Trophoblast cell (in vitro differentiated cells and primary cell): Measurements from ENCODE around the gene EXD3.
A peak's percentile ranks its signal among the peaks of the same experiment; 100 is the strongest.

Experiments
- DNase-seq, 2 donors: peaks; one replicate each; pipeline ENCODE4 v3.0.0-alpha.2; 2016
- H2AFZ ChIP-seq: 2 replicates; pipeline ENCODE4 v1.6.1; 2013; ENCODE audit warnings: low read length, moderate library complexity, mild to moderate bottlenecking; ENCODE audit not compliant: insufficient read depth, poor library complexity
- H2AK5ac ChIP-seq: 2 replicates; pipeline ENCODE4 v1.6.1; 2013; ENCODE audit warnings: mild to moderate bottlenecking, low read length
- H2BK120ac ChIP-seq: 2 replicates; pipeline ENCODE4 v1.6.1; 2013; ENCODE audit warnings: low read length, mild to moderate bottlenecking, moderate library complexity; ENCODE audit not compliant: insufficient read depth, poor library complexity
- H2BK12ac ChIP-seq: 2 replicates; pipeline ENCODE4 v1.6.1; 2013; ENCODE audit warnings: mild to moderate bottlenecking, low read length, moderate library complexity
- H2BK5ac ChIP-seq: 2 replicates; pipeline ENCODE4 v1.6.1; 2013; ENCODE audit warnings: low read length, low read depth, moderate library complexity, mild to moderate bottlenecking; ENCODE audit not compliant: poor library complexity
- H3K14ac ChIP-seq: 2 replicates; pipeline ENCODE4 v1.6.1; 2013; ENCODE audit warnings: mild to moderate bottlenecking, low read length
- H3K18ac ChIP-seq: 2 replicates; pipeline ENCODE4 v1.6.1; 2013; ENCODE audit warnings: mild to moderate bottlenecking, low read length
- H3K23ac ChIP-seq: 2 replicates; pipeline ENCODE4 v1.6.1; 2013; ENCODE audit warnings: low read length
- H3K27ac ChIP-seq: 2 replicates; pipeline ENCODE4 v1.5.1; 2013; ENCODE audit warnings: low read depth, mild to moderate bottlenecking, inconsistent platforms, low read length, moderate library complexity
- H3K27me3 ChIP-seq: 2 replicates; pipeline ENCODE4 v1.6.1; 2013; ENCODE audit warnings: inconsistent platforms, mild to moderate bottlenecking, low read length, moderate library complexity; ENCODE audit not compliant: insufficient read depth
- H3K36me3 ChIP-seq, 2 experiments: 1 replicate in 1 of 2; 2 replicates in 1 of 2; pipeline ENCODE4 v1.6.1; 2013; ENCODE audit warnings: low read length in 2 of 2, mild to moderate bottlenecking in 2 of 2, moderate library complexity in 1 of 2; ENCODE audit not compliant: insufficient read depth in 2 of 2, control insufficient read depth in 1 of 2
- H3K4ac ChIP-seq: 2 replicates; pipeline ENCODE4 v1.6.1; 2013; ENCODE audit warnings: low read depth, mild to moderate bottlenecking, low read length, moderate library complexity
- H3K4me1 ChIP-seq, 2 experiments: 1 replicate in 1 of 2; 2 replicates in 1 of 2; pipeline ENCODE4 v1.6.1; 2013; ENCODE audit warnings: low read length in 2 of 2, mild to moderate bottlenecking in 2 of 2, moderate library complexity in 1 of 2; ENCODE audit not compliant: insufficient read depth in 2 of 2, control insufficient read depth in 1 of 2
- H3K4me2 ChIP-seq: 2 replicates; pipeline ENCODE4 v1.6.1; 2013; ENCODE audit warnings: inconsistent platforms, mild to moderate bottlenecking, low read length, moderate library complexity
- H3K4me3 ChIP-seq: 2 replicates; pipeline ENCODE4 v1.5.1; 2013; ENCODE audit warnings: mild to moderate bottlenecking, low read depth, low read length, inconsistent platforms
- H3K79me1 ChIP-seq: one replicate; pipeline ENCODE4 v1.6.1; 2013; ENCODE audit warnings: low read length
- H3K79me2 ChIP-seq: 2 replicates; pipeline ENCODE4 v1.6.1; 2013; ENCODE audit warnings: low read length, mild to moderate bottlenecking; ENCODE audit not compliant: control insufficient read depth, insufficient read depth, poor library complexity
- H3K9ac ChIP-seq: 2 replicates; pipeline ENCODE4 v1.6.1; 2013; ENCODE audit warnings: mild to moderate bottlenecking, low read length
- H3K9me3 ChIP-seq: 2 replicates; pipeline ENCODE4 v1.6.1; 2013; ENCODE audit warnings: low read depth, mild to moderate bottlenecking, control low read depth, inconsistent platforms, low read length; ENCODE audit not compliant: insufficient read depth
- H4K12ac ChIP-seq: 2 replicates; pipeline ENCODE4 v1.6.1; 2013; ENCODE audit warnings: low read depth, mild to moderate bottlenecking, low read length, moderate library complexity
- H4K8ac ChIP-seq: 2 replicates; pipeline ENCODE4 v1.6.1; 2013; ENCODE audit warnings: low read depth, mild to moderate bottlenecking, low read length, moderate library complexity
- H4K91ac ChIP-seq: one replicate; pipeline ENCODE4 v1.6.1; 2013; ENCODE audit warnings: low read depth, mild to moderate bottlenecking, low read length, moderate library complexity
- WGBS: extraction: QIAGEN DNeasy Blood & Tissue Kit; methylation state at CpG from one replicate; pipeline ENCODE4 v1.1.7; 2013; ENCODE audit warnings: missing lambda C conversion rate; ENCODE audit not compliant: insufficient read length, insufficient coverage; ENCODE audit errors: extremely low coverage; 5-methylcytosine and 5-hydroxymethylcytosine counted together

Gene EXD3

DNA sequence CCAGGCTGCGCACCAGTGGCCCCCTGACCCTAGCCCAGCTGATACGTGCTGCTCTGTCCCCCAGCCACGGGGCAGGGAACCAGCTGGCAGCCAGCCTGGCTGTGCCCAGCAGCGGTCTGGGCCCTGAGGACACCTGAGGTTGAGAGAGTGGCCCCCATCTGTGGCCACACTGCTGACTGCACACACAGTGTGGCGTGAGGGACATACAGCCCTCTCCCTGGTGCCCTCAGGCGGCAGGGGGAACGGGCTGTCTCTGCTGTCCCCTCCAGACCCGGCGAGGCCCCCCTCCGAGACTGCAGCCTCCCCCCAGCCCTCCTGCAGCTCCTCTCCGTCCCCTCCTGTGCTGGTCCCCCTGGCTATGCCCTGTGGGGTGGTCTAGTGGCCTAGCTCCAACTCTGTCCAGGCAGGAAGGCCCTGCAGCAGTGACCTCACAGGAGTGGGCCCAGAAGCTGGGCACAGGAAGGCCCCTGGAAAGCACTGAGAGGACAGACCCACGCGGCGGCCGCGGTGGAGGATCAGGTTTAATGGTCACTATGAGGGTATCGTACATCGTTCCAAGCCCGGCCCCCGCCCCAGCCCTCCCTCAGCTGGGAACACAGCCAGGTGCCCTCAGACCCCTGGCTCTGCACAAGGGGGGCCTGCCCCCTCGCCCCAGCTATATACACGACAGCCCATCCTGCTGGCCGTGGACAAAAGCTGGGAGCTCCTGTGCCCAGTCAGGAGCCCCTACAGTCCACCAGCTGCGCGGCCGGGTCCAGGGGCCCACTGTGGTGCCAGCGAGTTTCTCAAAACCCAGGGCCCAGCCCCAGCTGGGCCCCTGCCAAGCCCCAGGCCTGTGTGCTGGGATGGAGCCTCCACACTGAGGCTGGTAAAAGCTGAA lies 25.0 kb upstream of the EXD3 start:
- H3K27me3 ChIP-seq: no peaks in the 10 kb centered on the region
- no peak overlapping the region for H3K14ac ChIP-seq
- no peak overlapping the region for H2BK120ac ChIP-seq
- no peak overlapping the region for H2BK12ac ChIP-seq
- no CpG with 5 or more reads among the region's 27 CpGs for WGBS
- no peaks in the 10 kb centered on the region for H3K79me2 ChIP-seq
- H3K27ac ChIP-seq: no peak overlapping the region
- no peak overlapping the region for H2BK5ac ChIP-seq
- DNase-seq: no peak
- no peak overlapping the region for H3K9ac ChIP-seq
- H3K4me1 ChIP-seq: no peaks in the 10 kb centered on the region
- H3K4me3 ChIP-seq: no peak overlapping the region
- H3K4ac ChIP-seq: no peak overlapping the region
- H4K8ac ChIP-seq: no peak overlapping the region
- H3K18ac ChIP-seq: no peak overlapping the region
- H4K12ac ChIP-seq: no peak overlapping the region
- no peak overlapping the region for H3K4me2 ChIP-seq
- no peak overlapping the region for H3K23ac ChIP-seq
- H3K36me3 ChIP-seq: peaks cover 13 to 17% of the 10 kb centered on the region in 2 experiments
- no peak overlapping the region for H4K91ac ChIP-seq
- H2AFZ ChIP-seq: no peak overlapping the region
- no peak overlapping the region for H2AK5ac ChIP-seq
- peaks cover 6% of the 10 kb centered on the region for H3K9me3 ChIP-seq
- H3K79me1 ChIP-seq: no peaks in the 10 kb centered on the region

DNA sequence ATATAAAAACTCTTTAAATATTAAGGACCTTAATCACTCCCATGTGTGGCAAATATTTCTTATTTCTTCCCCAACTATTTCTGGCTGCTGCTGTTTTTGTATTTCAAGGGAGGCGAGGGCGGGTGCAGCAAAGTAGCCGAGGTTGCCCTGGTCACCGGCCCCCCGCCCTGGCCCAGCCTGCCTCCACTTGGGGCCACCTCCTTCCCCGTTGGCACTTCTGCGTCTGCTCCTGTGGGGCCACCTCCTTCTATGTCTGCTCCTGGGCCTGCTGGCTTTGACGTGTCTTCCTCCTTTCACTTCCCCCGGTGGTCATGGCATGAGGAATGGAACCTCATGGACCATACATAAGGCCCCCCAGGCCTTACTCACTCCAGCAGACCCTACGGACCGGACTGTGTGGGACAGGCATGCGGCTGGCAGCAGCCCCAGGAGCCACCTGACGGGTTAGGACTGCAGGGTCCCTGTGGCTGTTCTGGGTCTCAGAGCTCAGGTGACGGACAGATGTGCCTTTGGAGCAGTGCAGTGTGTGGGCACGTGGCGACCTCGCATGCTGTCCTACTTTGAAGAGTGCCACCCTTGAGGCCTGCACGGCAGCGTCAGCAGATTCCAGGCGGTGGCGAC lies 24.0 kb upstream of the EXD3 start:
- H4K8ac ChIP-seq: no peak overlapping the region
- H3K18ac ChIP-seq: no peak overlapping the region
- H3K14ac ChIP-seq: no peak overlapping the region
- H3K79me2 ChIP-seq: no peaks in the 10 kb centered on the region
- H3K27ac ChIP-seq: no peak overlapping the region
- H3K23ac ChIP-seq: no peak overlapping the region
- H2AFZ ChIP-seq: no peak overlapping the region
- H3K4me3 ChIP-seq: no peak overlapping the region
- H3K27me3 ChIP-seq: no peaks in the 10 kb centered on the region
- H3K9ac ChIP-seq: no peak overlapping the region
- peaks cover 11% of the 10 kb centered on the region in 2 experiments for H3K36me3 ChIP-seq
- no peak overlapping the region for H4K12ac ChIP-seq
- H3K79me1 ChIP-seq: no peaks in the 10 kb centered on the region
- H4K91ac ChIP-seq: no peak overlapping the region
- H2AK5ac ChIP-seq: no peak overlapping the region
- H2BK5ac ChIP-seq: no peak overlapping the region
- no peak for DNase-seq
- no peaks in the 10 kb centered on the region for H3K4me1 ChIP-seq
- H3K9me3 ChIP-seq: peaks cover 6% of the 10 kb centered on the region
- WGBS: no CpG with 5 or more reads among the region's 21 CpGs
- no peak overlapping the region for H2BK120ac ChIP-seq
- no peak overlapping the region for H2BK12ac ChIP-seq
- no peak overlapping the region for H3K4ac ChIP-seq
- no peak overlapping the region for H3K4me2 ChIP-seq

DNA sequence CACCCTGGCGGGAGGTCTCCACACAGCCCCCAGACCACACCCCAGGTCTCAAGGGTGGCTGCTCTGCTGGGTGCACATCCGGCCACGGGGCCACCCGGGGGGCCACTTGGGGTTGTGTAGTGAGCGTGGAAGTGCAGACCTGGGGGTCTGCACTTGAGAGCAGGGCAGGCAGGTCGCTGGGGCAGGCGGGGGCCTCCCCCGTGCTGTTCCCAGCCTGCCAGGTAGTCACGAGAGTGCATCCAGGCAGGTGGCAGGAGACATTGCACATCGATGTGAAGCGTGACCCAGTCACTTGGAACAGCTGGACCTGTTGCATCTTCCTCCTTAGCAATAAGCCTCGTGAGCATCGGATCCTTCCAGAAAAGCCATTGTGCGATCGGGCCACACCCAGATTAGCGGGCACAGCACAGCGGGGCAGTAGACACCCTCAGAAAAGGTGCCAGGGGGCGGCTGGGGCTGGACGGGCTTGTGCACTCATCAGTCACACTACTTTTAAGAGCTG lies 23.0 kb upstream of the EXD3 start:
- Histone ChIP-seq H3K4me3 (no peak overlapping the region), H3K79me1 (no peaks in the 10 kb centered on the region), H2BK5ac (no peak overlapping the region), H3K23ac (no peak overlapping the region), H3K27ac (no peak overlapping the region), H4K91ac (no peak overlapping the region), H3K4me2 (no peak overlapping the region), H2AK5ac (no peak overlapping the region), H3K79me2 (no peaks in the 10 kb centered on the region), H3K4me1 (peaks cover 0 to 3% of the 10 kb centered on the region in 2 experiments), H3K4ac (no peak overlapping the region), H3K18ac (no peak overlapping the region), H4K8ac (no peak overlapping the region), H4K12ac (no peak overlapping the region), H2AFZ (no peak overlapping the region), H2BK120ac (no peak overlapping the region), H3K27me3 (no peaks in the 10 kb centered on the region), H3K36me3 (peaks cover 11% of the 10 kb centered on the region in 2 experiments), H3K14ac (no peak overlapping the region), H3K9me3 (peaks cover 6% of the 10 kb centered on the region), H3K9ac (no peak overlapping the region), H2BK12ac (no peak overlapping the region)
- WGBS: no CpG with 5 or more reads among the region's 19 CpGs
- no peak for DNase-seq

DNA sequence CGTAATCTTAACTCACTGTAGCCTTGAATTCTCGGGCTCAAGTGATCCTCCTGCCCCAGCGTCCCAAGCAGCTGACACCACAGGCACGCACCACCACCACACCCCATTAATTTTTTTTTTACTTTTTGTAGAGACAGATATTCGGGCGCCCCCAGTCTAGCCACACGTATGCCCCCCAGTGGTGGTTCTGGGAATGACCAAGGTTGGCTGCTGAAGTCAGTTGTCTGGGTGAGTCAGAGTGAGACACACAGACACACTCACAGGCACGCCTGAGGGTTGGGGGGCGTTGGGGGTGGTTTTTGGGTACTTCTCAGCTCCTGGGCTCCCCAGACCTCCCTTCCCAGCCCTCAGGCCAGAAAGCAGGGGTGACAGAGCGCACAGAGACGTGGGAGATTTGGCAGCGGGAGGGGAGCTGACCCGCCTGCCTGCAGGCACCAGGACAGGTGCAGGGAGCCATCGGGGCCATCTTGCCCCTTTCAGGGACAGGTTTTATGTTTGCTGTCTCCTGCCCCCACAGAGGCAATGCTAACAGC lies 22.4 kb upstream of the EXD3 start:
- no peaks in the 10 kb centered on the region for H3K27me3 ChIP-seq
- H3K4me1 ChIP-seq: peaks cover 0 to 3% of the 10 kb centered on the region in 2 experiments
- no peak overlapping the region for H3K4me2 ChIP-seq
- H3K18ac ChIP-seq: no peak overlapping the region
- H4K12ac ChIP-seq: no peak overlapping the region
- H2BK12ac ChIP-seq: no peak overlapping the region
- H3K79me2 ChIP-seq: no peaks in the 10 kb centered on the region
- peaks cover 6% of the 10 kb centered on the region for H3K9me3 ChIP-seq
- WGBS: no CpG with 5 or more reads among the region's 14 CpGs
- H3K79me1 ChIP-seq: no peaks in the 10 kb centered on the region
- H3K14ac ChIP-seq: no peak overlapping the region
- no peak overlapping the region for H2AK5ac ChIP-seq
- H3K23ac ChIP-seq: no peak overlapping the region
- H2BK120ac ChIP-seq: no peak overlapping the region
- DNase-seq: peak; percentile 46 to 71
- no peak overlapping the region for H4K91ac ChIP-seq
- no peak overlapping the region for H3K27ac ChIP-seq
- H3K4ac ChIP-seq: no peak overlapping the region
- H3K4me3 ChIP-seq: no peak overlapping the region
- H4K8ac ChIP-seq: no peak overlapping the region
- peaks cover 11% of the 10 kb centered on the region in 2 experiments for H3K36me3 ChIP-seq
- H2BK5ac ChIP-seq: no peak overlapping the region
- no peak overlapping the region for H2AFZ ChIP-seq
- no peak overlapping the region for H3K9ac ChIP-seq
